ENCODE data around the gene TMPRSS9. TPM values are rescaled to one million over a fixed set of nuclear protein-coding genes. Genes with fewer than 3 reads are reported as not detected.
A peak's percentile ranks its signal among the peaks of the same experiment; 100 is the strongest.

Gene TMPRSS9
- total and polyA plus RNA-seq, 2 of the 13 experiments (the other 11 are each of a cell fraction or from before 2014, with no cell fraction given), result 2.5 to 5.2 TPM

DNA sequence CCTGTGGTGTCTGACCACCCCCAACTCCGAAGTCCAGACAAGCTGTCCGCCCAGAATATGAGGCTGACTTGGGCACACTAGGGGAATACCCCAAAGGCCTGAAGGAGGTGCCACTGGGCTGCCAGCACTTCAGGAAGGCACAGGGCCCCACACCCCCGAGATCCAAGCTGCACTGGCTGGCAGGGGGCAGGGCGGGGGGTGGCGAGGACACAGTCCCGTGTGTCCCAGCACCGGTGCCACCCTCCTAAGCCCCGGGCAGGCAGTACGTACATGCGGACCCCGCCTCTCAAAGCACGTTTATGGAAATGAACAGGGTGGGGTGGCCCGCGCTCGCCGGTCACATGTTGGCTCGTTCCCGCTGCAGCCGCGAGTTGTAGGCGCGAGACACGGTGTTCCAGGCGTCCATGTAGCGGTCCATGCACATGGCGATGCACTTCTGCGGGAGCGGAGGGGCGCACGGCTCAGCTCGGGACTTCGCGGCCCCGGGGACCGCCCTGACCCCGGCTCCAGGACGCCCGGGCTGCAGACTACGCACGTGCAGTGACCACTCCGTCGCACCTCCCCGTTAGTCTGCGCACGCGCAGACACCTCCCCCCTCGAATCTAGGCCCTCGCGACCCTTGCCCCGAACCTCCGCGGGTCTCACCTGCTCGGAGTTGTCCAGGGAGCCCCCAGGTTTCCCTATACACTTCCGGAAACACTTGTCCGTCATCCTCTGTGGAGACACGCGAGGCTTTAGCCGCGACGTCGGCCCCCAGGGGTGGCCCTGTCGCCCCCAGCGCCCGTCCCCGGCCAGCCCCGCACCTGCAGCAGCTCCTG is 66.8 kb downstream of the TMPRSS9 start (continued):
- TF ChIP-seq ZNF282 (IDR thresholded peaks at IDR 0.05; ENCODE audit: partially characterized antibody) (no peak), ZNF570 (CRISPR knock-in tag; IDR thresholded peaks at IDR 0.05; ENCODE audit: borderline replicate concordance) (no peak), HNF4G (IDR thresholded peaks at IDR 0.05; ENCODE audit: borderline replicate concordance, low read depth, low read length) (peak; percentile 58; the same call in 1 of the 2 replicates), HNF4G (CRISPR knock-in tag; IDR thresholded peaks at IDR 0.05; ENCODE audit: borderline replicate concordance, low read depth) (no peak), KLF6 (CRISPR knock-in tag; IDR thresholded peaks at IDR 0.05) (no peak; the same call in 1 of the 2 replicates), DNMT3B (CRISPR knock-in tag; conservative IDR thresholded peaks at IDR 0.05) (0 out of 2 replicates have a peak, but pooled peaks have one; percentile 48), RAD21 (CRISPR knock-in tag; IDR thresholded peaks at IDR 0.05) (0 out of 2 replicates have a peak, but pooled peaks have one; percentile 30), IRF2 (CRISPR knock-in tag; IDR thresholded peaks at IDR 0.05) (no peak), SIX1 (CRISPR knock-in tag; IDR thresholded peaks at IDR 0.05; ENCODE audit: borderline replicate concordance) (no peak), NFYC (CRISPR knock-in tag; IDR thresholded peaks at IDR 0.05) (no peak), ZNF775 (CRISPR knock-in tag; IDR thresholded peaks at IDR 0.05; ENCODE audit: borderline replicate concordance) (no peak), TCF12 (IDR thresholded peaks at IDR 0.05) (no peak), TCF12 (CRISPR knock-in tag; IDR thresholded peaks at IDR 0.05) (no peak), HHEX (CRISPR knock-in tag; IDR thresholded peaks at IDR 0.05) (no peak), NR2F1 (CRISPR knock-in tag; IDR thresholded peaks at IDR 0.05) (0 out of 4 replicates have a peak, but pooled peaks of 1 of the 2 experiments have one; percentile 10), ATF1 (CRISPR knock-in tag; IDR thresholded peaks at IDR 0.05) (no peak), ZNF781 (CRISPR knock-in tag; IDR thresholded peaks at IDR 0.05; ENCODE audit: borderline replicate concordance, not compliant biosample characterization) (peak; percentile 53), ZNF331 (CRISPR knock-in tag; IDR thresholded peaks at IDR 0.05) (peak; percentile 6; the same call in 1 of the 2 replicates)
- TF ChIP-seq, protein P1, sequence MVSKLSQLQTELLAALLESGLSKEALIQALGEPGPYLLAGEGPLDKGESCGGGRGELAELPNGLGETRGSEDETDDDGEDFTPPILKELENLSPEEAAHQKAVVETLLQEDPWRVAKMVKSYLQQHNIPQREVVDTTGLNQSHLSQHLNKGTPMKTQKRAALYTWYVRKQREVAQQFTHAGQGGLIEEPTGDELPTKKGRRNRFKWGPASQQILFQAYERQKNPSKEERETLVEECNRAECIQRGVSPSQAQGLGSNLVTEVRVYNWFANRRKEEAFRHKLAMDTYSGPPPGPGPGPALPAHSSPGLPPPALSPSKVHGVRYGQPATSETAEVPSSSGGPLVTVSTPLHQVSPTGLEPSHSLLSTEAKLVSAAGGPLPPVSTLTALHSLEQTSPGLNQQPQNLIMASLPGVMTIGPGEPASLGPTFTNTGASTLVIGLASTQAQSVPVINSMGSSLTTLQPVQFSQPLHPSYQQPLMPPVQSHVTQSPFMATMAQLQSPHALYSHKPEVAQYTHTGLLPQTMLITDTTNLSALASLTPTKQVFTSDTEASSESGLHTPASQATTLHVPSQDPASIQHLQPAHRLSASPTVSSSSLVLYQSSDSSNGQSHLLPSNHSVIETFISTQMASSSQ (IDR thresholded peaks at IDR 0.05; ENCODE audit: low read depth), result no peak
- TF ChIP-seq, protein P1 (CRISPR knock-in tag; IDR thresholded peaks at IDR 0.05; ENCODE audit: borderline replicate concordance), result no peak
- TF ChIP-seq, protein P2, sequence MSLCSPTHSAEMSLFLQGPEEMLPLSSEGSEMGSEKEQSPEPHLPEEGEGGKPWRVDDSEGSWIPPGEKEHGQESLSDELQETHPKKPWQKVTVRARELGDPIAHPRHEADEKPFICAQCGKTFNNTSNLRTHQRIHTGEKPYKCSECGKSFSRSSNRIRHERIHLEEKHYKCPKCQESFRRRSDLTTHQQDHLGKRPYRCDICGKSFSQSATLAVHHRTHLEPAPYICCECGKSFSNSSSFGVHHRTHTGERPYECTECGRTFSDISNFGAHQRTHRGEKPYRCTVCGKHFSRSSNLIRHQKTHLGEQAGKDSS (CRISPR knock-in tag; IDR thresholded peaks at IDR 0.05; ENCODE audit: borderline replicate concordance, low read depth), result no peak
- TF ChIP-seq, protein P3, sequence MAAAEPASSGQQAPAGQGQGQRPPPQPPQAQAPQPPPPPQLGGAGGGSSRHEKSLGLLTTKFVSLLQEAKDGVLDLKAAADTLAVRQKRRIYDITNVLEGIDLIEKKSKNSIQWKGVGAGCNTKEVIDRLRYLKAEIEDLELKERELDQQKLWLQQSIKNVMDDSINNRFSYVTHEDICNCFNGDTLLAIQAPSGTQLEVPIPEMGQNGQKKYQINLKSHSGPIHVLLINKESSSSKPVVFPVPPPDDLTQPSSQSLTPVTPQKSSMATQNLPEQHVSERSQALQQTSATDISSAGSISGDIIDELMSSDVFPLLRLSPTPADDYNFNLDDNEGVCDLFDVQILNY (CRISPR knock-in tag; conservative IDR thresholded peaks at IDR 0.05), result no peak
- TF ChIP-seq, protein P4, sequence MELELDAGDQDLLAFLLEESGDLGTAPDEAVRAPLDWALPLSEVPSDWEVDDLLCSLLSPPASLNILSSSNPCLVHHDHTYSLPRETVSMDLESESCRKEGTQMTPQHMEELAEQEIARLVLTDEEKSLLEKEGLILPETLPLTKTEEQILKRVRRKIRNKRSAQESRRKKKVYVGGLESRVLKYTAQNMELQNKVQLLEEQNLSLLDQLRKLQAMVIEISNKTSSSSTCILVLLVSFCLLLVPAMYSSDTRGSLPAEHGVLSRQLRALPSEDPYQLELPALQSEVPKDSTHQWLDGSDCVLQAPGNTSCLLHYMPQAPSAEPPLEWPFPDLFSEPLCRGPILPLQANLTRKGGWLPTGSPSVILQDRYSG (CRISPR knock-in tag; IDR thresholded peaks at IDR 0.05), result no peak
- TF ChIP-seq, protein P5, sequence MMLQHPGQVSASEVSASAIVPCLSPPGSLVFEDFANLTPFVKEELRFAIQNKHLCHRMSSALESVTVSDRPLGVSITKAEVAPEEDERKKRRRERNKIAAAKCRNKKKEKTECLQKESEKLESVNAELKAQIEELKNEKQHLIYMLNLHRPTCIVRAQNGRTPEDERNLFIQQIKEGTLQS (CRISPR knock-in tag; IDR thresholded peaks at IDR 0.05), result no peak
